Measurements from ENCODE around the gene CARD14. TPM values are rescaled to one million over a fixed set of nuclear protein-coding genes. Genes with fewer than 3 reads are reported as not detected.

CARD14 gene
- total and polyA plus RNA-seq, 12 donors: 0.30 to 3.4 (median 1.1) TPM

GRCh38 chr17:80229011-80229410 is 59.2 kb downstream of the CARD14 start:
- intact Hi-C loops (cut with DNase I): no loop called here
- DNase-seq: no peak
- 86 to 92% (median 91%) methylated on average over 4 of the region's 4 CpGs for WGBS, 4 donors
- Histone ChIP-seq H3K4me1 (replicated peaks in 1 of 2) (peaks cover 5 to 7% of the 10 kb centered on the region in 2 donors), H3K27ac (no peak overlapping the region), H3K27me3 (no peaks in the 10 kb centered on the region), H3K4me3 (no peak overlapping the region), H3K36me3 (replicated peaks in 1 of 2) (peaks cover 0 to 21% of the 10 kb centered on the region in 2 donors), H3K9me3 (replicated peaks in 1 of 3) (peaks cover 0 to 11% (median 0%) of the 10 kb centered on the region in 3 donors)
- TF ChIP-seq, protein P1, sequence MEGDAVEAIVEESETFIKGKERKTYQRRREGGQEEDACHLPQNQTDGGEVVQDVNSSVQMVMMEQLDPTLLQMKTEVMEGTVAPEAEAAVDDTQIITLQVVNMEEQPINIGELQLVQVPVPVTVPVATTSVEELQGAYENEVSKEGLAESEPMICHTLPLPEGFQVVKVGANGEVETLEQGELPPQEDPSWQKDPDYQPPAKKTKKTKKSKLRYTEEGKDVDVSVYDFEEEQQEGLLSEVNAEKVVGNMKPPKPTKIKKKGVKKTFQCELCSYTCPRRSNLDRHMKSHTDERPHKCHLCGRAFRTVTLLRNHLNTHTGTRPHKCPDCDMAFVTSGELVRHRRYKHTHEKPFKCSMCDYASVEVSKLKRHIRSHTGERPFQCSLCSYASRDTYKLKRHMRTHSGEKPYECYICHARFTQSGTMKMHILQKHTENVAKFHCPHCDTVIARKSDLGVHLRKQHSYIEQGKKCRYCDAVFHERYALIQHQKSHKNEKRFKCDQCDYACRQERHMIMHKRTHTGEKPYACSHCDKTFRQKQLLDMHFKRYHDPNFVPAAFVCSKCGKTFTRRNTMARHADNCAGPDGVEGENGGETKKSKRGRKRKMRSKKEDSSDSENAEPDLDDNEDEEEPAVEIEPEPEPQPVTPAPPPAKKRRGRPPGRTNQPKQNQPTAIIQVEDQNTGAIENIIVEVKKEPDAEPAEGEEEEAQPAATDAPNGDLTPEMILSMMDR (IDR thresholded peaks at IDR 0.05): no peak
- TF ChIP-seq POLR2A (IDR thresholded peaks at IDR 0.05): no peak

- DNase-seq: no peak
- Histone ChIP-seq H3K27me3 (no peaks in the 10 kb centered on the region), H3K4me1 (replicated peaks in 1 of 2) (peaks cover 5 to 7% of the 10 kb centered on the region in 2 donors), H3K4me3 (no peak overlapping the region), H3K9me3 (replicated peaks in 1 of 3) (peaks cover 0 to 11% (median 0%) of the 10 kb centered on the region in 3 donors), H3K27ac (no peak overlapping the region), H3K36me3 (replicated peaks in 1 of 2) (peaks cover 0 to 36% of the 10 kb centered on the region in 2 donors)
- intact Hi-C loops (cut with DNase I): no loop called here
- TF ChIP-seq POLR2A (IDR thresholded peaks at IDR 0.05): no peak
- TF ChIP-seq, protein P1 (IDR thresholded peaks at IDR 0.05): no peak
- WGBS, 4 donors: 93 to 100% (median 96%) methylated on average over 1 of the region's 1 CpG
Observed at GRCh38 chr17:80232438-80232837, 62.6 kb downstream of the CARD14 start.

GRCh38 chr17:80233202-80233601 is 63.4 kb downstream of the CARD14 start:
- DNase-seq: no peak
- Histone ChIP-seq H3K4me3 (no peak overlapping the region), H3K36me3 (replicated peaks in 1 of 2) (peaks cover 0 to 36% of the 10 kb centered on the region in 2 donors), H3K27ac (no peak overlapping the region), H3K27me3 (no peaks in the 10 kb centered on the region), H3K9me3 (replicated peaks in 1 of 3) (peaks cover 0 to 11% (median 0%) of the 10 kb centered on the region in 3 donors), H3K4me1 (replicated peaks in 1 of 2) (peaks cover 5 to 7% of the 10 kb centered on the region in 2 donors)
- WGBS, 4 donors: 95 to 97% (median 96%) methylated on average over 3 of the region's 3 CpGs
- intact Hi-C loops (cut with DNase I): no loop called here
- TF ChIP-seq POLR2A (IDR thresholded peaks at IDR 0.05): no peak
- TF ChIP-seq, protein P1 (IDR thresholded peaks at IDR 0.05): no peak

DNA sequence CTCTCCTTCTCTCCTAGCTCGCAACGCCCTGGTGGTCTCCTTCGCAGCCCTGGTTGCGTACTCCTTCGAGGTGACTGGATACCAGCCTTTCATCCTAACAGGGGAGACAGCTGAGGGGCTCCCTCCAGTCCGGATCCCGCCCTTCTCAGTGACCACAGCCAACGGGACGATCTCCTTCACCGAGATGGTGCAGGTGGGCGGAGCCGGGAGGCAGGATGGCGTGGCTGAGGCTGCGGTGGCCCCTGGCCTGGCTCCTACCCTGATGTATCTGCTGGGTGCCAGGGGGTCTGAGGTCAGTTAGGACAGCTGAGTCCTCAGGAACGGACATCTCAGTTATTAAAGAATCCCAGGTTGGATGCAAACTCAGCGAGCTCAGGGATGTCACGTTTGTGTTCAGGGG is 67.1 kb downstream of the CARD14 start:
- H3K27me3 ChIP-seq: no peaks in the 10 kb centered on the region
- no peak for DNase-seq
- no peak for TF ChIP-seq POLR2A (IDR thresholded peaks at IDR 0.05)
- TF ChIP-seq, protein P1 (IDR thresholded peaks at IDR 0.05): no peak
- peaks cover 0 to 51% of the 10 kb centered on the region in 2 donors for H3K36me3 ChIP-seq (replicated peaks in 1 of 2)
- WGBS, 4 donors: 86 to 98% (median 91%) methylated on average over 7 to 17 of the region's 17 CpGs
- intact Hi-C loops (cut with DNase I): no loop called here
- H3K27ac ChIP-seq: no peak overlapping the region
- no peaks in the 10 kb centered on the region for H3K4me1 ChIP-seq (replicated peaks in 1 of 2)
- H3K9me3 ChIP-seq (replicated peaks in 1 of 3): peaks cover 0 to 9% (median 0%) of the 10 kb centered on the region in 3 donors
- H3K4me3 ChIP-seq: no peak overlapping the region
